ENCODE measurements around the gene AGXT. TPM values are rescaled to one million over a fixed set of nuclear protein-coding genes. Genes with fewer than 3 reads are reported as not detected.

Gene AGXT
- total RNA-seq, 8 experiments from 2014 or later, result 0.14 to 1.00 (median 0.38) TPM; not detected in 3

DNA sequence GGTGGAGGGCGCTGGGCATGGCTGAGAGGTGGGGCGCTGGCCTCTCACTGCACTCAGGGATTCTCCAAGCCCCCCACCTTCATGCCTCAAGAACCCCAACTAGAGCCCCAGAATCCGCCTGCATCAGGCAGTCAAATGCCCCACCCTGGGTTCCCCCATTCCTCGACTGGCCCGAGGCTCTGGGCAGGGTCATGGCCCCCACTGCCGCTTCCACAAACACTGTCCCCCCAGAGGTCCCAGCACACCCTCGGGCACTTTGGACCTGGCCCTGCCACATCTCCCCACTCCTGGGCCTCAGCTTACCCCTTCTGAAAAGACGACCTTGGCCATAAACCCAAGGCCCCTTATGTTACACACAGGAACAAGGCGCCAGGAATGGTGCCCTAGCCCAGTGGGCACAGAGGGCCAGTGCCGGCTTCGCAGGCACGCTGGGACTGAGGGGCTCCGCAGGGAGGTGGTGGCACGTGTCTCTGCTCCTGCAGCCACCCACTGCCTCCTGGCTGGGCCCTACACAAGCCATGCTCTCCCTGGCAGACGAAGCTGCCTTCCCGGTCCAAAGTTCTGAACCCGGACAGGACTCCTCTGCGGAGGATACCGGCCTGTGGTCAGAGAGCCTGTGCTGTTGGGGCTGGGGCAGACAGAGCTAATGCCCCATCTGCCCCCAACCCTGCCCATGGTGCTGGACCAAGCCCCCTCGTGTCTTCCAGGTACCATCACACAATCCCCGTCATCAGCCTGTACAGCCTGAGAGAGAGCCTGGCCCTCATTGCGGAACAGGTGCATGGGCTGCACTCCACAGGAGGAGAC is 6.8 kb downstream of the AGXT start:
- no peak overlapping the region for H3K4me3 ChIP-seq
- H3K4me1 ChIP-seq (replicated peaks in 1 of 2), result no peaks in the 10 kb centered on the region
- in situ Hi-C loops (cut with MboI; ENCODE audit: low pct_unique_long_range_greater_than_20kb in 2 of 9, low sequenced_read_pairs in 9 of 9, unreplicated experiment in 9 of 9), result no loop called here
- no peak for ATAC-seq (replicated peaks in 6 of 8)
- H3K27ac ChIP-seq, result no peak overlapping the region
- WGBS, 10 experiments, result 59 to 100% (median 77%) methylated on average over 1 to 8 of the region's 22 CpGs; no CpG with 5 or more reads in 6 of the 10 experiments

GRCh38 chr2:240876035-240876474 is 7.4 kb downstream of the AGXT start:
- in situ Hi-C loops (cut with MboI; ENCODE audit: low pct_unique_long_range_greater_than_20kb in 2 of 9, low sequenced_read_pairs in 9 of 9, unreplicated experiment in 9 of 9), result no loop called here
- Histone ChIP-seq H3K27ac (no peak overlapping the region), H3K4me1 (replicated peaks in 1 of 2) (no peaks in the 10 kb centered on the region), H3K4me3 (no peak overlapping the region)
- 60 to 93% (median 70%) methylated on average over 2 to 3 of the region's 7 CpGs; no CpG with 5 or more reads in 7 of the 10 experiments for WGBS, 10 experiments
- ATAC-seq (replicated peaks in 6 of 8), result no peak

DNA sequence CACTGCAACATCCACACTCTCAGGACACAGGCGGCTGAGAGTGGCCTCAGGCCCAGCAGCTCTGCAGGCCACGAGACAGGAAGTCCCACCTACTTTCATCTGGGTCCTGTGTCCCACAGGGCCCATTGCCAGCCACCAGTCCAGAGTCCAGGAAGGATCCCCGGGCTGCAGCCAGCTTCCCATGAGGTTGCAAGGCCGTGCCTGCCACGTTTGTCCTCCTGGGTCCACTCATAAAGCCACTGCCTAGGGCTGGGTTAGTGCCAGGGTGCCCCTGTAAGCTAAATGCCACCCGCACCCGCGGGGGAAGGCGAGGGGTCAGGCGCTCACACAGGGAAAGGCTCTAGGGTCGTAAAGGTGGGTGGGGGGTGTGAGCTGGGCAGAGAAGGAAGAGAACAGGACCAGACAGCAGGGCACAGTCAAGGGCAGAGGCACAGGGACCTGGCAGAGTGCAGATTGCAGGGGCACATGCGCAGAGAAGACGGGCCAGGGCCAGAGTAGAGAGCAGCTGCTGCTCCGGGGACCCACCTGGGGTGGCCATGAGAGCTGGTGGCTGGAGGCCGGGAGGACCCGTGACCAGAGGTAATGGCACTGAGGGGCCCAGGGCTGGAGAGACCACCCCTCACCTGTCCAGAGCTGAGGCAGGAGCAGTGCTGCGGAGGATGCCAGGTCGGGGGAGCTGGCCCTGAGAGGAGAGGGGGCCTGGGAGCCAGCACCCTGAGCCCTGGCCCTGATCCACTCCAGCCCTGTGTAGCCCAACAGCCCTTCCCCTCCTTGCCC is 8.0 kb downstream of the AGXT start:
- Histone ChIP-seq H3K27ac (no peak overlapping the region), H3K4me1 (replicated peaks in 1 of 2) (no peaks in the 10 kb centered on the region), H3K4me3 (no peak overlapping the region)
- 86% methylated on average over 4 of the region's 18 CpGs; no CpG with 5 or more reads in 9 of the 10 experiments for WGBS, 10 experiments
- in situ Hi-C loops (cut with MboI; ENCODE audit: low pct_unique_long_range_greater_than_20kb in 2 of 9, low sequenced_read_pairs in 9 of 9, unreplicated experiment in 9 of 9), result no loop called here
- ATAC-seq (replicated peaks in 6 of 8), result peak in 1 of 8 experiments; percentile 6

GRCh38 chr2:240877460-240878340 is 9.1 kb downstream of the AGXT start:
- H3K4me3 ChIP-seq, result no peak overlapping the region
- in situ Hi-C loops (cut with MboI; ENCODE audit: low pct_unique_long_range_greater_than_20kb in 2 of 9, low sequenced_read_pairs in 9 of 9, unreplicated experiment in 9 of 9), result no loop called here
- H3K4me1 ChIP-seq (replicated peaks in 1 of 2), result no peaks in the 10 kb centered on the region
- peak in 3 of 8 experiments; percentile 10 to 25 (median 16) for ATAC-seq (replicated peaks in 6 of 8)
- 70 to 89% (median 80%) methylated on average over 1 to 13 of the region's 40 CpGs; no CpG with 5 or more reads in 3 of the 10 experiments for WGBS, 10 experiments
- H3K27ac ChIP-seq, result no peak overlapping the region

- Histone ChIP-seq H3K4me3 (no peak overlapping the region), H3K4me1 (replicated peaks in 1 of 2) (no peaks in the 10 kb centered on the region), H3K27ac (no peak overlapping the region)
- in situ Hi-C loops (cut with MboI; ENCODE audit: low pct_unique_long_range_greater_than_20kb in 2 of 9, low sequenced_read_pairs in 9 of 9, unreplicated experiment in 9 of 9), result no loop called here
- WGBS, 10 experiments, result 92 to 100% (median 100%) methylated on average over 1 to 9 of the region's 18 CpGs; no CpG with 5 or more reads in 7 of the 10 experiments
- ATAC-seq (replicated peaks in 6 of 8), result peak in 4 of 8 experiments; percentile 2 to 13 (median 6)
These were observed 9.8 kb downstream of the AGXT start for GRCh38 chr2:240878341-240878936.

- no peak for ATAC-seq (replicated peaks in 6 of 8)
- 73 to 80% (median 80%) methylated on average over 1 to 3 of the region's 7 CpGs; no CpG with 5 or more reads in 7 of the 10 experiments for WGBS, 10 experiments
- H3K4me1 ChIP-seq (replicated peaks in 1 of 2), result no peaks in the 10 kb centered on the region
These were observed 10.5 kb downstream of the AGXT start for GRCh38 chr2:240879105-240879504.

GRCh38 chr2:240881913-240882312 is 13.3 kb downstream of the AGXT start:
- ATAC-seq (replicated peaks in 6 of 8), result peak in 1 of 8 experiments; percentile 70
- Histone ChIP-seq H3K4me3 (no peak overlapping the region), H3K4me1 (replicated peaks in 1 of 2) (no peaks in the 10 kb centered on the region), H3K27ac (no peak overlapping the region)
- in situ Hi-C loops (cut with MboI; ENCODE audit: low pct_unique_long_range_greater_than_20kb in 2 of 9, low sequenced_read_pairs in 9 of 9, unreplicated experiment in 9 of 9), result no loop called here
- WGBS, 10 experiments, result 0 to 100% (median 50%) methylated on average over 1 to 6 of the region's 6 CpGs; no CpG with 5 or more reads in 1 of the 10 experiments

More at GRCh38 chr2:240879105-240879504, 10.5 kb downstream of the AGXT start:
- H3K4me3 ChIP-seq, result no peak overlapping the region
- H3K27ac ChIP-seq, result no peak overlapping the region
- in situ Hi-C loops (cut with MboI; ENCODE audit: low pct_unique_long_range_greater_than_20kb in 2 of 9, low sequenced_read_pairs in 9 of 9, unreplicated experiment in 9 of 9), result no loop called here

DNA sequence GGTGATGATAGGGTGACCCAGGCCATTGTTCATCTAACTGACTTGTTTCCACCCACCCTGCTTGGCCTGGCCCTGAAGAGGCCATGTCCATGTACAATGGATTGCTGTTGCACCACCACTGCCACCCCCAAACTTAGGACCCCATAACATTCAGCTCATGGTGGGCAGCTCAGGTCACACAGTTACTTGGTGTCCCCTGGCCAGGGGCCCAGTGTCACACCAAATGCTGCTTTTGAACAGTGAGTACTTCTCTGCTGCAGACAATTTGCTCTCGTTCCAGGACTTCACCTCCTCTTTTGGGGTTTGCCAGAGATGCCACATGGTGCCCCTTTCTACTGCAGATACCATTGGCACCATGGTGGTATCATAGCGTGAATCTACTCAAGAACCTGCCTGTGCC is 15.6 kb downstream of the AGXT start:
- no peak for ATAC-seq (replicated peaks in 6 of 8)
- in situ Hi-C loops (cut with MboI; ENCODE audit: low pct_unique_long_range_greater_than_20kb in 2 of 9, low sequenced_read_pairs in 9 of 9, unreplicated experiment in 9 of 9), result no loop called here
- H3K4me1 ChIP-seq (replicated peaks in 1 of 2), result no peaks in the 10 kb centered on the region
- WGBS, 10 experiments, result 60 to 86% (median 72%) methylated on average over 1 to 2 of the region's 2 CpGs; no CpG with 5 or more reads in 6 of the 10 experiments
- H3K27ac ChIP-seq, result no peak overlapping the region
- no peak overlapping the region for H3K4me3 ChIP-seq

GRCh38 chr2:240884745-240885144 is 16.1 kb downstream of the AGXT start:
- ATAC-seq (replicated peaks in 6 of 8), result no peak
- in situ Hi-C loops (cut with MboI; ENCODE audit: low pct_unique_long_range_greater_than_20kb in 2 of 9, low sequenced_read_pairs in 9 of 9, unreplicated experiment in 9 of 9), result no loop called here
- Histone ChIP-seq H3K4me3 (no peak overlapping the region), H3K4me1 (replicated peaks in 1 of 2) (no peaks in the 10 kb centered on the region), H3K27ac (no peak overlapping the region)
- WGBS, 10 experiments, result 0 to 80% (median 57%) methylated on average over 1 to 3 of the region's 3 CpGs; no CpG with 5 or more reads in 3 of the 10 experiments

- 0 to 33% methylated on average over 1 of the region's 1 CpG; no CpG with 5 or more reads in 8 of the 10 experiments for WGBS, 10 experiments
- no peak overlapping the region for H3K4me3 ChIP-seq
- no peak overlapping the region for H3K27ac ChIP-seq
- no peak for ATAC-seq (replicated peaks in 6 of 8)
- H3K4me1 ChIP-seq (replicated peaks in 1 of 2), result no peaks in the 10 kb centered on the region
- in situ Hi-C loops (cut with MboI; ENCODE audit: low pct_unique_long_range_greater_than_20kb in 2 of 9, low sequenced_read_pairs in 9 of 9, unreplicated experiment in 9 of 9), result no loop called here
These were observed 16.9 kb downstream of the AGXT start for GRCh38 chr2:240885566-240885965.

DNA sequence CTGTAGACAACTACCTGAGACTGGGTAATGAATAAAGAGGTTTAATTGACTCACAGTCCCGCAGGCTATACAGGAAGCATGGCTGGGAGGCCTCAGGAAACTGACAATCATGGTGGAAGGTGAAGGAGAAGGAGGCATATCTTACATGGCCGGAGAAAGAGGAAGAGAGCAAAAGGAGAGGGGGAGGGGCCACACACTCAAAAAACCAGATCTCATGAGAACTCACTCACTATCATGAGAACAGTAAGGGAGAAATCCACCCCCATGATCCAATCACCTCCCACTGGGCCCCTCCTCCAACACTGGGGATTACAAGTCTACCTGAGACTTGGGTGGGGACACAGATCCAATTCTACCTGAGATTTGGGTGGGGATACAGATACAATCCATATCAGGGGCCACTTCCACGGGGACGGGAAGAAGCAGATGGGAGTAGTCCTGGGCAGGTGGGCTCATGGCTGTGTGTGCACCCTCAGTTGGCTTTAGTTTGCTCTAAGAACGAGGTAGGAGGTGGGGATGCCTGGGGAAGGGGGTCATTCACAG is 17.5 kb downstream of the AGXT start:
- WGBS, 10 experiments, result 40 to 100% (median 73%) methylated on average over 1 to 5 of the region's 5 CpGs; no CpG with 5 or more reads in 4 of the 10 experiments
- no peak overlapping the region for H3K4me3 ChIP-seq
- no peaks in the 10 kb centered on the region for H3K4me1 ChIP-seq (replicated peaks in 1 of 2)
- in situ Hi-C loops (cut with MboI; ENCODE audit: low pct_unique_long_range_greater_than_20kb in 2 of 9, low sequenced_read_pairs in 9 of 9, unreplicated experiment in 9 of 9), result no loop called here
- no peak for ATAC-seq (replicated peaks in 6 of 8)
- no peak overlapping the region for H3K27ac ChIP-seq
